ENCODE data around the gene ANXA4.

The ANXA4 gene

GRCh38 chr2:69741575-69742321 lies at the start of gene ANXA4:
Gene ANXA4, plus strand, starts transcription at chr2:69742134. Its CDS starts 39,432 bp downstream, at chr2:69781566.
- DNase-seq, result peak; percentile 76

GRCh38 chr2:69692424-69692823 lies 49.5 kb upstream of the ANXA4 start:
- no peak for DNase-seq

GRCh38 chr2:69693059-69693774 lies 48.7 kb upstream of the ANXA4 start:
- no peak for DNase-seq

- no peak for DNase-seq
Observed at GRCh38 chr2:69693775-69694450, 48.0 kb upstream of the ANXA4 start.

GRCh38 chr2:69694894-69695849 lies 46.8 kb upstream of the ANXA4 start:
- no peak for DNase-seq

GRCh38 chr2:69695850-69696216 lies 46.1 kb upstream of the ANXA4 start:
- no peak for DNase-seq

GRCh38 chr2:69700381-69700780 lies 41.6 kb upstream of the ANXA4 start:
- DNase-seq, result no peak

- no peak for DNase-seq
Observed at GRCh38 chr2:69701100-69701945, 40.6 kb upstream of the ANXA4 start.

GRCh38 chr2:69703189-69703588 lies 38.7 kb upstream of the ANXA4 start:
- DNase-seq, result no peak

GRCh38 chr2:69704446-69704845 lies 37.5 kb upstream of the ANXA4 start:
- no peak for DNase-seq

- no peak for DNase-seq
Observed at GRCh38 chr2:69709290-69709689, 32.6 kb upstream of the ANXA4 start.

GRCh38 chr2:69711971-69712370 lies 30.0 kb upstream of the ANXA4 start:
- DNase-seq, result no peak

- no peak for DNase-seq
Observed at GRCh38 chr2:69714024-69714423, 27.9 kb upstream of the ANXA4 start.

- peak; percentile 70 for DNase-seq
Observed at GRCh38 chr2:69714539-69715220, 27.3 kb upstream of the ANXA4 start.

- DNase-seq, result no peak
Observed at GRCh38 chr2:69715964-69716363, 26.0 kb upstream of the ANXA4 start.

- no peak for DNase-seq
Observed at GRCh38 chr2:69716555-69717120, 25.3 kb upstream of the ANXA4 start.

GRCh38 chr2:69717186-69717585 lies 24.7 kb upstream of the ANXA4 start:
- no peak for DNase-seq

- peak; percentile 16 for DNase-seq
Observed at GRCh38 chr2:69717861-69718273, 24.1 kb upstream of the ANXA4 start.

- DNase-seq, result no peak
Observed at GRCh38 chr2:69718338-69718965, 23.5 kb upstream of the ANXA4 start.

GRCh38 chr2:69720404-69720803 lies 21.5 kb upstream of the ANXA4 start:
- no peak for DNase-seq
